Panc1 (cell line): Measurements from ENCODE around the gene LRCH2. TPM values are rescaled to one million over a fixed set of nuclear protein-coding genes. Genes with fewer than 3 reads are reported as not detected.

Source experiments
- ATAC-seq: fragments of 200-7000 bp; cut with Tn5 transposase; 2 replicates; pipeline ENCODE4 v1.9.1; 2020; ENCODE audit warnings: mild to moderate bottlenecking, moderate library complexity
- BruUV-seq: library from RNA; stranded (reverse); fragments of 400-500 nt; replicated peaks from 2 replicates; lab custom pipeline; 2021; lab: Mats Ljungman, UMichigan
- CTCF ChIA-PET: fragments of 300-600 bp; sonication (Branson Sonifier 250); formaldehyde crosslinking; loops from one replicate; lab custom pipeline; 2022; ENCODE audit warnings: antibody characterized with exemption; lab: Charles Lee
- POLR2A ChIA-PET: fragments of 300-600 bp; sonication (Branson Sonifier 250); formaldehyde crosslinking; loops from one replicate; lab custom pipeline; 2022; ENCODE audit warnings: antibody characterized with exemption; lab: Charles Lee
- DNase-seq: peaks from one replicate; pipeline ENCODE4 v3.0.0-alpha.2; 2010; ENCODE audit warnings: low read depth, low spot score
- H3K27ac ChIP-seq: 2 replicates; pipeline ENCODE4 v1.5.1; 2011; ENCODE audit warnings: mild to moderate bottlenecking, low read length, inconsistent platforms
- H3K27me3 ChIP-seq: fragments of 200-500 bp; sonication (Bioruptor generic); 2 replicates; pipeline ENCODE4 v1.6.0; 2014; ENCODE audit warnings: low read length, inconsistent platforms; ENCODE audit not compliant: control insufficient read depth, insufficient read depth
- H3K36me3 ChIP-seq: fragments of 200-500 bp; sonication (Bioruptor generic); 2 replicates; pipeline ENCODE4 v1.5.1; 2014; ENCODE audit warnings: inconsistent platforms, mild to moderate bottlenecking, low read length, moderate library complexity; ENCODE audit not compliant: control insufficient read depth, insufficient read depth
- H3K4me1 ChIP-seq: 2 replicates; pipeline ENCODE4 v1.5.1; 2011; ENCODE audit warnings: inconsistent platforms, mild to moderate bottlenecking, low read length, moderate library complexity; ENCODE audit not compliant: control insufficient read depth, insufficient read depth
- H3K4me3 ChIP-seq, 2 experiments: 2 replicates each; pipeline ENCODE4 v1.5.1; 2011 to 2012; ENCODE audit warnings: low read depth in 2 of 2, low read length in 2 of 2, mild to moderate bottlenecking in 2 of 2, inconsistent platforms in 1 of 2, moderate library complexity in 1 of 2
- H3K9me3 ChIP-seq: fragments of 200-500 bp; sonication (Bioruptor generic); 2 replicates; pipeline ENCODE4 v1.5.1; 2014; ENCODE audit warnings: low read depth, mild to moderate bottlenecking, inconsistent platforms, low read length, moderate library complexity; ENCODE audit not compliant: control insufficient read depth, insufficient read depth
- CTCF ChIP-seq: fragments of 450-650 bp; IDR thresholded peaks from 2 replicates; pipeline ENCODE4 v1.5.1; 2017; ENCODE audit warnings: mild to moderate bottlenecking
- POLR2AphosphoS5 ChIP-seq: IDR thresholded peaks from 2 replicates; pipeline ENCODE4 v1.6.1; 2012; ENCODE audit warnings: mild to moderate bottlenecking, low read depth, low read length, moderate library complexity
- REST ChIP-seq, 2 experiments: IDR thresholded peaks; 2 replicates each; pipeline ENCODE4 v1.6.1; 2011 to 2012; ENCODE audit warnings: low read depth in 2 of 2, control low read depth in 1 of 2, low read length in 1 of 2, mild to moderate bottlenecking in 1 of 2, moderate library complexity in 1 of 2; ENCODE audit not compliant: insufficient read depth in 1 of 2
- SIN3A ChIP-seq: IDR thresholded peaks from 2 replicates; pipeline ENCODE4 v1.6.1; 2012; ENCODE audit warnings: low read depth, mild to moderate bottlenecking, low read length, moderate library complexity, borderline replicate concordance; ENCODE audit not compliant: insufficient read depth
- TCF7L2 ChIP-seq: IDR thresholded peaks from 2 replicates; pipeline ENCODE4 v1.6.1; 2011; ENCODE audit warnings: mild to moderate bottlenecking, low read depth, low read length, inconsistent platforms
- in situ Hi-C: cut with HindIII; loops from 2 replicates; pipeline ENCODE4 v1.10.0; 2016; ENCODE audit warnings: low sequenced_read_pairs, low pct_unique_long_range_greater_than_20kb
- intact Hi-C: fragments of 100-400 bp; cut with micrococcal nuclease; formaldehyde crosslinking; loops from one replicate; pipeline ENCODE4 v1.10.0; 2022; ENCODE audit not compliant: unreplicated experiment
- total RNA-seq: library from RNA; stranded (reverse); gene quantifications from one replicate; pipeline ENCODE4 v1.2.1, GENCODE V29; 2021; ENCODE audit not compliant: unreplicated experiment

Gene LRCH2
- total RNA-seq, 1 experiment from 2014 or later: 0.13 TPM

- in situ Hi-C loops (no loop called here), intact Hi-C loops (no loop called here)
- ChIA-PET CTCF (no interaction called here), POLR2A (no interaction called here)
- H3K9me3 ChIP-seq: no peaks in the 10 kb centered on the region
- H3K27me3 ChIP-seq: no peaks in the 10 kb centered on the region
- H3K27ac ChIP-seq: no peak overlapping the region
- no peak for TF ChIP-seq CTCF
- no peak for TF ChIP-seq SIN3A
- TF ChIP-seq TCF7L2: no peak
- TF ChIP-seq REST (IDR thresholded peaks at IDR 0.05; ENCODE audit: insufficient read depth in 1 of 2, low read depth in 2 of 2, low read length in 1 of 2): no peak
- no peak for TF ChIP-seq POLR2AphosphoS5
- H3K4me3 ChIP-seq: no peak overlapping the region
- DNase-seq: no peak
- no peaks in the 10 kb centered on the region for H3K36me3 ChIP-seq
- no peak for ATAC-seq
- no TSS peak for BruUV-seq
- H3K4me1 ChIP-seq: no peaks in the 10 kb centered on the region
These were observed 42.2 kb downstream of the LRCH2 start for GRCh38 chrX:115191490-115192243.

GRCh38 chrX:115190636-115191489, 43.0 kb downstream of the LRCH2 start:
- in situ Hi-C loops: no loop called here
- Histone ChIP-seq H3K27ac (no peak overlapping the region), H3K4me3 (no peak overlapping the region), H3K36me3 (no peaks in the 10 kb centered on the region), H3K27me3 (no peaks in the 10 kb centered on the region), H3K4me1 (no peaks in the 10 kb centered on the region), H3K9me3 (no peaks in the 10 kb centered on the region)
- CTCF ChIA-PET: no interaction called here
- DNase-seq (no peak), ATAC-seq (no peak)
- intact Hi-C loops: no loop called here
- BruUV-seq: no TSS peak
- TF ChIP-seq CTCF (no peak), REST (IDR thresholded peaks at IDR 0.05; ENCODE audit: insufficient read depth in 1 of 2, low read depth in 2 of 2, low read length in 1 of 2) (no peak), TCF7L2 (no peak), SIN3A (no peak), POLR2AphosphoS5 (no peak)
- POLR2A ChIA-PET: no interaction called here
